HG03354 (cell line): ENCODE results near the gene FUS.
"Not testable (repeated sequence)": the region's sequence is repeated elsewhere in the genome, so short reads cannot be mapped to it uniquely, and the experiment has no call there.

Experiments used
- ATAC-seq: cut with Tn5 transposase; IDR thresholded peaks from one replicate; pipeline ENCODE4 v1.9.1; 2021; ENCODE audit warnings: mild to moderate bottlenecking; ENCODE audit not compliant: unreplicated experiment, poor library complexity, severe bottlenecking

FUS gene

DNA sequence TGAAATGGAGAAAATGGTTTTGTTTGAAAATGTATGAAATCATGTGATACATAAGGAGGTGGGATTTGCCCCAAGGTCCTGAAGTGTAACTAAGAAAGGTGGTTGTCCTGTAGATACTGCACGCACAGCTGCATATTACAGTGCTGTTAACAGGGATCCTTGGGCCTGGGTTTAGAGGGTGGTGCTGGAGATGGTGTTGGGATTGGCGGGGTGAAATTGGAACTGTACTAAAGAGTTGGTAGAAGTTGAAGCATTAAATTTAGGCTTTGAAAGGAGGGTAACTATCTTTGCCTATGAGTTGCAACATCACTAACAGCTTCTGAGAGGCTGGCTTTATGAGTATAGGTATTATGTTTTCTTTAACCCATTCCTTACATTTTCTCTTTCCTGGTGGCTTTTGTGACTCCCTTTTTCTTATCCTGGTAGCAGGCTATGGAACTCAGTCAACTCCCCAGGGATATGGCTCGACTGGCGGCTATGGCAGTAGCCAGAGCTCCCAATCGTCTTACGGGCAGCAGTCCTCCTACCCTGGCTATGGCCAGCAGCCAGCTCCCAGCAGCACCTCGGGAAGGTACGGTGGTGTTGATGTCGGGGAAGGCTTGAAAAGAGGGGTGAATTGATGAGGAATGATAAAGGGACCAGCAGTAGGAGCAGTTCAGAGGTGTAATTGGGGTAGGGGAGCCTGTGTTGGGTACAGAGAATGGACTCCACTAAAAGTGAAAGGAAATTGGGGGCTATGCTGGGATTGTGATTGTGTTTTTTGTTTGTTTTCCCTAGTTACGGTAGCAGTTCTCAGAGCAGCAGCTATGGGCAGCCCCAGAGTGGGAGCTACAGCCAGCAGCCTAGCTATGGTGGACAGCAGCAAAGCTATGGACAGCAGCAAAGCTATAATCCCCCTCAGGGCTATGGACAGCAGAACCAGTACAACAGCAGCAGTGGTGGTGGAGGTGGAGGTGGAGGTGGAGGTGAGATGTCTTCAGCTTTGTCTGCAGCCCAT is 3.8 kb downstream of the FUS start:
- ATAC-seq, result no peak

DNA sequence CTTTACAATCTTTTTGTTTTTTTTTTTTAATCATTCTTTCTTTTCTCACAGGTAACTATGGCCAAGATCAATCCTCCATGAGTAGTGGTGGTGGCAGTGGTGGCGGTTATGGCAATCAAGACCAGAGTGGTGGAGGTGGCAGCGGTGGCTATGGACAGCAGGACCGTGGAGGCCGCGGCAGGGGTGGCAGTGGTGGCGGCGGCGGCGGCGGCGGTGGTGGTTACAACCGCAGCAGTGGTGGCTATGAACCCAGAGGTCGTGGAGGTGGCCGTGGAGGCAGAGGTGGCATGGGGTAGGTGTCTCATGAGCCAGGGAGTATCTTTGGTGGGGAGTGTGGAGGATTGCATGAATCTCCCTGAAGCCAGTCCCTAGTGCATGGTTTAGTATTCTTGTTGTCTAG is 4.9 kb downstream of the FUS start:
- ATAC-seq, result no peak

- ATAC-seq, result no peak
Measured at GRCh38 chr16:31185339-31185738, 5.4 kb downstream of the FUS start.

GRCh38 chr16:31186176-31186575 is 6.2 kb downstream of the FUS start:
- no peak for ATAC-seq

DNA sequence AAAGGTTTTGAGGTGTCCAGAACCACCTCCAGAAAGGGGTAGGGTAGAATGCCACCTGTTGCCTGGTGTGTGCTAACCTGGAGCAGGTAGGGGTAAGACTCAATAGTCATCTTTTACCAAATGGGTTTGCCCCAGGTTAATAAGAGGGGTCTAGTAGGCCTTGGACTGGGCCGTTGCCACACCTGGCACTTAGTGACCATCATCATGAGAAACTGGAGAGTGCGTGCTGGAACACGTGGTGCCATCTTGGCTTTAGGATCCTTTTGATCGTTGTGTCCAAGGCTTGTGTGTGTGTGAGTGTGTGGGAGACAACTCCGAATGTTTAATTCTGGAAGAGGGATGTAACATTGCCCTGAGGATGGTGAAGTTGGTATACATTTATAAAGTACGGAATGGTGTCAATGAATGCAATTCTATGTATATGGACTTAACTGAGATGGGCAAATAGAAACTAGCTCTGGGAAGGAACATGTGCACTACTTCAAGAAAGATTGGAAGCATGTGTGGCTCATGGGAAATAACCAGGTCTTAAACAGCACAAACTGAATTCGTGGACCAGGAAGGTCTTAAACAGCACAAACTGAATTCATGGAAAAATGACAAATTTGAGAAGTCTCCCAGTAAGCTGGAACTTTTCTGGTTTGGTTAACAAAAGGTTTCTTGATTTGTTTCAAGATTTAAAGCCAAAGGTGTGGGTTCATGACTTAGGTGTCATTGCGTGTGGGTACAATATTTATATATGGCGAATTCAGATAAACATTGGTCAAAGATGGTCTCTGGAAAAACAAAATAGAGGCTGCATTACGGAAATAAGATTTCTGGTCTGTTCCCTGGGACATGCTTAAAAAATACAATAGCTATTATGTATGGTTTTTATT is 7.2 kb downstream of the FUS start:
- ATAC-seq, result no peak

DNA sequence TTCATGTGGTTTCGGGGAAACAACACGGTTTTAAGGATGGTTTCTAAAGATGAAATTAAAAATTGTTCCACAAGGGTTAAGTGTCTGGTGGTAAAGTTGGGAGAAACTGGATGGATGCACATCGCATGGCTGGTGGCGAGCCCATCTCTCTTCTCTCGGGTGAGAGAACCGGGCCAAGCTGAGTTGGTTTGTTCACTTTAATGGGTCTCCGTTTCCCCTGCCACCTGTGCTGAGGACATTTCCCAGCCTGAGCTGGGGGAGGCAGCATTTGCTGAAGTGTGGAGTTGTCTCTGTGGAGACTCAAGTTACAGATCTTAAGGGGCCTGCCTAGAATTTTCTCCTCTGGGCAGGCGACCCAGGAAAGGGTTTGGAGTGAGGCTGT is 7.9 kb downstream of the FUS start:
- no peak for ATAC-seq

DNA sequence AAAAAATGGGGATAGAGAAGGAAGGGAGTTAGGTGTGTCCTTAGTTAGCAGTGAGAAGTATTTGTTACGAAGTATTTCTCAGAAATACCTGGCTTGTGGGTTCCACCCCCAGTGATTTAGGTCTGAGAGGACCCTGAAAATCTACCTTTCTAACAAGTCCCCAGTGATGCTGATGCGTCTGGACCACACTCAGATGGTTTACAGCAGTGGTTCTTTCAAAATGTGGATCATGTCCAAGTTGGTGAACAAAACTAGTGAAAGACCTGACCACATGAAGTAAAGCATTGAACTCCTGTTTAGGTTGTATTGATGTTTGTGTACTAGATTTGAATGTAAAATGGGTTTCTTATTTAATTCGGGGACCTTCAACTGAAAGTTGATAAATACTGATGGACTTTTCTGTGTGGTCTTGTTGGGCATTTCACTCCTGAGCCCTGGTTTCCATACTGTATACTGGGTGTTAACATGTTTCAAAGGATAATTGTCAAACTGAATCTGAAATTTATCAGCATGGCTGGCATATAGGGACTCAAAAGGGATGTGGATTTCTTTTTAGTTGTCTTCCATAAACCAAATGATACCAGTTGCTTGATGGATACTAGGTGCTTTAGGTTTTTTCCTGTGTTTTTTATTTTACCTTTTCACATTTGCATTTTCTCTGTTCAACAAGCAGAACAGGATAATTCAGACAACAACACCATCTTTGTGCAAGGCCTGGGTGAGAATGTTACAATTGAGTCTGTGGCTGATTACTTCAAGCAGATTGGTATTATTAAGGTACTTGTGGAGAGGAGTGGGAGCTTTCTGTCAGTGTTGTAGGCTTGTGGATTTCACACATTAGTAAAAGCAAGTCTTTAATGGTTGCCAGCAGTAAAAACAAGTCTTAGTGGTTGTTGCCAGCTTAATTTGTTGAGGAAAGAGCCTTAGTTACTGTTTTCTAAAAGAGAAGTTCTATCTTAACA is 8.8 kb downstream of the FUS start:
- no peak for ATAC-seq

GRCh38 chr16:31189412-31189778 is 9.5 kb downstream of the FUS start:
- no peak for ATAC-seq

GRCh38 chr16:31190061-31190460 is 10.1 kb downstream of the FUS start:
- ATAC-seq, result no peak

DNA sequence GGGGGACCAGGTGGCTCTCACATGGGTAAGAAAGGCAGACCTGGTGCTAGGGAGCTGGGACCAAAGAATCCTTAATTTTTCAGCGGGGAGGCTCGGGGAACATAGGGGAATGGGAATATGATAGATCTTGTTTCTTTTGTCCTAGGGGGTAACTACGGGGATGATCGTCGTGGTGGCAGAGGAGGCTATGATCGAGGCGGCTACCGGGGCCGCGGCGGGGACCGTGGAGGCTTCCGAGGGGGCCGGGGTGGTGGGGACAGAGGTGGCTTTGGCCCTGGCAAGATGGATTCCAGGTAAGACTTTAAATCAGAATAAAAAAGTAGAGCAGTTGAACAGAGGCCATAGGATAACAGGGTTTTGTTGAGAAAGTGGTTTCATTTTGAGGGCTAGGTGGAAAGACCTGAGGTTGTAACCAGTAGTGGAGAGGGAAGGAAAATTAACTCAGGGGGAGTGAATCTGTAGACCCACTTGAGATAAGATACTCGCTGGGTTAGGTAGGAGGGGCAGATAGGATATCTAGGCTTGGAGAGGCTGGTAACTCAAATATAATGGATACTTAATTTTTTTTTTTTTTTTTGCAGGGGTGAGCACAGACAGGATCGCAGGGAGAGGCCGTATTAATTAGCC is 11.0 kb downstream of the FUS start:
- no peak for ATAC-seq

DNA sequence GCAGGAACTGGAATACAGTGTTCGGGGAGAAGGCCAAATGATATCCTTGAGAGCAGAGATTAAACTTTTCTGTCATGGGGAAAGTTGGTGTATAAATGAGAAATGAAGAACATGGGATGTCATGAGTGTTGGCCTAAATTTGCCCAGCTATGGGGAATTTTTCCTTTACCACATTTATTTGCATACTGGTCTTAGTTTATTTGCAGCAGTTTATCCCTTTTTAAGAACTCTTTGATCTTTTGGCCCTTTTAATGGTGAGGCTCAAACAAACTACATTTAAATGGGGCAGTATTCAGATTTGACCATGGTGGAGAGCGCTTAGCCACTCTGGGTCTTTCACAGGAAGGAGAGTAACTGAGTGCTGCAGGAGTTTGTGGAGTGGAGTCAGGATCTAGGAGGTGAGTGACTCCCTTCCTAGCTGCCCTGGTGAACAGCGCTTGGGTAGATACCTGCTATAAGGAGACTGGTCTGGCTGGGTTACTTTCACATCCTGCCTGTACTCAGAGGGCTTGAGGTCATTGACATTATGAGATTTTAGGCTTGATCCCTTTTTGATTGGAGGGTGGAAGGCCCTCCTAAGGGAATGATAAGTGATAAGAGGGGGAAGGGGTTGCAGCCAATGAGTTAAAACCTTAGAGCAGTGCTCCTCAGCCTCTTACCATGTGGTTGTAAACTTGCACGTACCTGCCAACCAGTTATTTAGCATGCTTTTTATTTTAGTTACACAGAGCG is 11.9 kb downstream of the FUS start:
- no peak for ATAC-seq

DNA sequence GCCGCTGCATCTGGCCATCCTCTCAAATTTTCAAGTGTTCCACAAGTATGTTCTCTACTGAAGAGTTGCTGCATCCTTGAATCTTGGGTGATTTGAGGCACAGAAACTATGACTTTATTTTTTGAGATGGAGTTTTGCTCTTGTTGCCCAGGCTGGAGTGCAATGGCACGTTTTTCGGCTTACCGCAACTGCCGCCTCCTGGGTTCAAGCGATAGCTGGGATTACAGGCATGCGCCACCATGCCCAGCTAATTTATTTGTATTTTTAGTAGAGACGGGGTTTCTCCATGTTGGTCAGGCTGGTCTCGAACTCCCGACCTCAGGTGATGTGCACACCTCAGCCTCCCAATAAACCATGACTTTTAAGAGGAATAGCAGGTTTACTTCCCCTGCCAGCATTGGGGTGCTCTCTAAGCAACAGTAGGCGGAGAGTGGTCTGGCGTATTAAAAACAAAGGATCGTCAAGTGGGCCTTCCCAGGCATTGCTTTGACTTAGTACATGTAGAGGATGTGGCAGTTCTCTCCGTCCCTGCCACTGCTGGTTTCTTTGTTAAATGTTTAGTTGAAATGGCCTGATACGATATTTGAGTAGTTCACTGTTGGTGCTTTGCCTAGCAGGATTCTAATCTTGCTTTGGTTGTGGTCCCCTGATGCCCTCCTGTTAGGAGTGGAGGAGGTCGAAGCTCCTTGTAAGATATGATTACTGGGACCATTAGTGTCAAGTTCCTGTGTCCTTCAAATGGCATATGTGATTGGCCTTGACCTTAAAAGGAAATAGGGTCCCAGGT is 13.1 kb downstream of the FUS start:
- no peak for ATAC-seq

GRCh38 chr16:31193874-31194273 is 13.9 kb downstream of the FUS start:
- ATAC-seq, result no peak

DNA sequence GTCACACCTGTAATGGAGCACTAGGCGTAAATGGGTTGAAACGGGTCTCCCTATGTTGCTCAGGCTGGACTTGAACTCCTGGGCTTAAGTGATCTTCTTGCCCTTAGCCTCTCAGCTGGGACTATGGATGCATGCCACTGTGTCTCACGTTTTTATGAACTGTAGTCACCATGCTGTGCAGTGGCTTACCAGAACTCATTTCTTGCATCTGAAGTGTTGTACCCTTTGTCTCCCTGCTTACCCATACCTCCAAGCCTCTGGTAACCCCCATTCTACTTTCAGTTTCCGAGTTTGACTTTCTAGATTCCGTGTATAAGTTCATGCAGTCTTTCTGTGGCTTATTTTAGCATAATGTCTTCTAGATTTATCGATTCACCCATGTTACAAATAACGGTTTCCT is 15.0 kb downstream of the FUS start:
- ATAC-seq, result no peak

DNA sequence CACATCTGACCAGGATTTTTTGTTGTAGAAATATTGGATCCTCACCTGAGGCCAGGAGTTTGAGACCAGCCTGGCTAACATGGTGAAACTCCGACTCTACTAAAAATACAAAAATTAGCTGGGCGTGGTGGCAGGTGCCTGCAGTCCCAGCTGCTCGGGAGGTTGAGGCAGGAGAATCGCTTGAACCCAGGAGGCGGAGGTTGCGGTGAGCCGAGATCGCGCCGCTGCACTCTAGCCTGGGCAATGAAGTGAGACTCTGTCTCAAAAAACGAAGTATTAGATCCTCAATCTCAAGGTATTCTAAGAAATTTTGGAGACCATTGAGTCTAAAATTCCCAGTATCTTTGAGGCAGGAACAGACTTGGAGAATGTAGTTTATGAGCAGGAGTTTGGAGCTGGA is 15.9 kb downstream of the FUS start:
- not testable (repeated sequence) for ATAC-seq

- ATAC-seq, result no peak
Measured at GRCh38 chr16:31196324-31197088, 16.6 kb downstream of the FUS start.

DNA sequence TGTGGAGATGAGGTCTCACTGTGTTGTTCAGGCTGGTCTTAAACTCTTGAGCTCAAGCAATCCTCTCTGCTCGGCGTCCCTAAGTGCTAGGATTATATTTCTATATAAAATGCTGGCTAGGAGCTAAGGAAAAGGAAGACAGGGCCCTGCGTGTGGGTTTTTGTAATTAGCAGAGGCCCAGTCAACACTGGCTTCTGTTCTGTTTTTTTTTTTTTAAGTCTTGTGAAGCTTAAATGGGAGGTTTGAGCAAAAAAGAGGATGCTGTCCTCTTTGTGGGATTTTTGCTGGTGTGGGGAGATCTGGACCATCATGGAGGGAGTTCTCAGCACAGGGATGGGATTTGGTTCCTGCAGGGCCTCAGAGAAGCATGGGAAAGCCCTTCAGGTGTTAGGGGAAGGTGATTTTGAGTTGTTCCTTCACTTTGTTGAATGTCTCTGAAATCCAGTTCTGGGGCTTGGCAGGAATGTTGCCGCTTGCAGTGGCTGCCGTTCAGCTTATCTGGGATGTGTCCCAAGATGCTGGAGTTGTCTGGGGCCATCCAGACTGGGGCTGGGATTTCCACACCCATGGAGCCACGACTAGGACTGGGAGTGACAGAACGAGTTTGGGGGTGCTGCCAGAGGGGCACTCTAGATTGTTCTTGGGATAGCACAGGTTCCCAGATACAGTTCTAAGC is 18.4 kb downstream of the FUS start:
- ATAC-seq, result no peak
